GM12864 (cell line): Measurements from ENCODE around the gene SETD6.

Experiments
- DNase-seq: peaks from one replicate; pipeline ENCODE4 v3.0.0-alpha.2; 2011; ENCODE audit warnings: low read depth
- H3K4me3 ChIP-seq: 2 replicates; pipeline ENCODE4 v1.5.1; 2011; ENCODE audit warnings: mild to moderate bottlenecking, low read depth, low read length, control low read depth
- TF ChIP-seq, protein P1 (sequence below): IDR thresholded peaks from 2 replicates; pipeline ENCODE4 v1.5.1; 2011; ENCODE audit warnings: low read depth, mild to moderate bottlenecking, moderate library complexity, low read length, control low read depth, inconsistent platforms; ENCODE audit errors: missing control alignments

The SETD6 gene

DNA sequence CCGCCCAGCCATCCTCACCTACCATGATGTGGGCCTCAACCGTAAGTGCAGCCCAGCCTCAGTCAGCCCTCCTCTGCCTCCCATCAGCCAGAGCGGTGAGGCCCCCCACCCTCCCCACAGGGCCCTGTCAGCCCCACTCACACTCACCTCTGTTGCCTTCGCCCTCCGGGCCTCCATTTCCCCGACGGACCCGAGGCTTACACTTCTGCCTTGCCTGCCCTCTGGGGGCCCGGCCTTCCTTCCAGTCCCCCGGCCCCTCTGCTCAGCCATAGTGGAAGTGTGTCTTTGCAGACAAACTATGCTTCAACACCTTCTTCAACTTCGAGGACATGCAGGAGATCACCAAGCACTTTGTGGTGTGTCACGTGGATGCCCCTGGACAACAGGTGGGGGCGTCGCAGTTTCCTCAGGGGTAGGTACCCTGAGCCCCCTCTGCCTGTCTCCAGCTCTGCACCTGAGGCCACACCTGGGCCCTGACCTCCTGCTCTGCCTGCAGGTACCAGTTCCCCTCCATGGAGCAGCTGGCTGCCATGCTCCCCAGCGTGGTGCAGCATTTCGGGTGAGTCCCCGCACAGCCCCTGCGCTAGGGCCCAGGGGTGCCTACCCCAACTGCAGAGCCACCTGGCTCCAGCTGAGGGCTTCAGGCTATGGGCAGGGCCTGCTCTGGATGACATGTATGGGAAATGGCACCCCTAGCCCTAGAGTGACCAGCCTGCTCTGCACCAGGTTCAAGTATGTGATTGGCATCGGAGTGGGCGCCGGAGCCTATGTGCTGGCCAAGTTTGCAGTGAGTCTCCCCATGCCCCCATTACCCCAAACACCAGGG lies 11.2 kb upstream of the SETD6 start:
- TF ChIP-seq, protein P1, sequence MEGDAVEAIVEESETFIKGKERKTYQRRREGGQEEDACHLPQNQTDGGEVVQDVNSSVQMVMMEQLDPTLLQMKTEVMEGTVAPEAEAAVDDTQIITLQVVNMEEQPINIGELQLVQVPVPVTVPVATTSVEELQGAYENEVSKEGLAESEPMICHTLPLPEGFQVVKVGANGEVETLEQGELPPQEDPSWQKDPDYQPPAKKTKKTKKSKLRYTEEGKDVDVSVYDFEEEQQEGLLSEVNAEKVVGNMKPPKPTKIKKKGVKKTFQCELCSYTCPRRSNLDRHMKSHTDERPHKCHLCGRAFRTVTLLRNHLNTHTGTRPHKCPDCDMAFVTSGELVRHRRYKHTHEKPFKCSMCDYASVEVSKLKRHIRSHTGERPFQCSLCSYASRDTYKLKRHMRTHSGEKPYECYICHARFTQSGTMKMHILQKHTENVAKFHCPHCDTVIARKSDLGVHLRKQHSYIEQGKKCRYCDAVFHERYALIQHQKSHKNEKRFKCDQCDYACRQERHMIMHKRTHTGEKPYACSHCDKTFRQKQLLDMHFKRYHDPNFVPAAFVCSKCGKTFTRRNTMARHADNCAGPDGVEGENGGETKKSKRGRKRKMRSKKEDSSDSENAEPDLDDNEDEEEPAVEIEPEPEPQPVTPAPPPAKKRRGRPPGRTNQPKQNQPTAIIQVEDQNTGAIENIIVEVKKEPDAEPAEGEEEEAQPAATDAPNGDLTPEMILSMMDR: no peak
- no peak overlapping the region for H3K4me3 ChIP-seq
- no peak for DNase-seq

DNA sequence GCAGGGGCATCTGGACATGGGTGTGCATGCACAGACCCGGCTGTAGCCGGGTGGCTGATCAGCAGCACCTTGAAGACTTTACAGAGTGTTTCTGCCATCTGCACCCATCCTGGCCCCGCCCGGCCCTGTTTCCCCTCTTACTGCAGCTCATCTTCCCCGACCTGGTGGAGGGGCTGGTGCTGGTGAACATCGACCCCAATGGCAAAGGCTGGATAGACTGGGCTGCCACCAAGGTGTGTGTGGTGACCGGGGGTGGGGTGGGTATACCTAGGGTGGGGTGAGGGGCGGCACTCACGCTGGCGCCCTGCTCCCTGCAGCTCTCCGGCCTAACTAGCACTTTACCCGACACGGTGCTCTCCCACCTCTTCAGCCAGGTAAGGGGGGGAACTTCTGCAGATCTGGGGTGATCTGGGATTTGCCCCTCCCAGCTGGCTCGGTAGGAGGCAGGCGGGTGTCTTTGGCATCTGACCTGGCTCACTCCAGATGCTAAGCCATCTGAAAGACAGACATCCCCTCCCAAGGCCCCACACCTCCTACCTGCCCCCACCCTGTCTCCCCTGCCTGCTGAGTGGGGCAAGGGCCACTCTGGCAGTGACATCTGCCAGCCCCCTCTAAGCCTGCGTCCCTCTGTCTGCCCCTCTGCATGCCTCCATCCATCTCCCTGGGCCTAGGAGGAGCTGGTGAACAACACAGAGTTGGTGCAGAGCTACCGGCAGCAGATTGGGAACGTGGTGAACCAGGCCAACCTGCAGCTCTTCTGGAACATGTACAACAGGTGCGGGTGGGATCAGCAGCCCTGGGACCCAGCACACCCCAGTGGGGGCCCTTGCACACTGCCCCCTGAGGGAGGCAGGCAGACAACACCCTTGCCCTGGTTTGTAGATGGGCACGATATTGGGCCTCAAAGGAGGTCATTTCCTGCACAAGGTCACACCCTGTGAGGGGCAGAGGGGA lies 8.8 kb upstream of the SETD6 start:
- DNase-seq: no peak
- TF ChIP-seq, protein P1: no peak

DNA sequence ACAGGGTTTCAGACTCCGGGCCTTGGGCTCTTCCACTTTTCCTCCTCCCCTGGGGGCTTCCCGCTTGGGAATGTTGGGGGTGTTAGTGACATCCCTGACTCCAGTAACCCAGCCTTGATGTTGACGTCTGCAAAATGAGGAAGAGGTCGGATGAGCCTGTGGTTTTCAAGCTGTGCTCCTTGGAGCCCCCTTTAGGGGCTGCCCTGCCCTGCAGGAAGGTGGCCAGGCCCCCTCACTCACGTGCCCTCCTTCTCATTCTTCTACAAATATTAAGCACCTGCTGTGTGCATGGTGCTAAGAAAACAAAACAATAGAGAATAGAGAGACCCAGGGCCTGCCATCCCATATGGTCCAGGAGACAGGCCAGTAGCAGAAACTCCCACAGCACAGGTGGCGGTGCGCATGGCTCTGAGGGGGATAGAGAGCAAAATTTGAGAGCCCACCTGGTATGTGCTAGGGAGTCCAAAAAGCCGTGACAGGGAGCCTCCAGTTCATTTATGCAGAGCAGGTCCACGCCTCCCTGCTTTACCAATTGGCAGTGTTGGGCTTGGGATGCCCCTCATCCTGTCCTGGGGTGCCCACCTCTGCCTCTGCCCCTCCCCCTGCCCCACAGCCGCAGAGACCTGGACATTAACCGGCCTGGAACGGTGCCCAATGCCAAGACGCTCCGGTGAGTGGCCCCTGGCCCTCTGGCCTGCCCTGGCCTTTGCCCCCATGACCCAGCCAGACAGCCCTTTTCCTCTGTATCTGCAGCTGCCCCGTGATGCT lies 7.9 kb upstream of the SETD6 start:
- DNase-seq: no peak

More for the DNA sequence above, 8.8 kb upstream of the SETD6 start:
- no peak overlapping the region for H3K4me3 ChIP-seq

DNA sequence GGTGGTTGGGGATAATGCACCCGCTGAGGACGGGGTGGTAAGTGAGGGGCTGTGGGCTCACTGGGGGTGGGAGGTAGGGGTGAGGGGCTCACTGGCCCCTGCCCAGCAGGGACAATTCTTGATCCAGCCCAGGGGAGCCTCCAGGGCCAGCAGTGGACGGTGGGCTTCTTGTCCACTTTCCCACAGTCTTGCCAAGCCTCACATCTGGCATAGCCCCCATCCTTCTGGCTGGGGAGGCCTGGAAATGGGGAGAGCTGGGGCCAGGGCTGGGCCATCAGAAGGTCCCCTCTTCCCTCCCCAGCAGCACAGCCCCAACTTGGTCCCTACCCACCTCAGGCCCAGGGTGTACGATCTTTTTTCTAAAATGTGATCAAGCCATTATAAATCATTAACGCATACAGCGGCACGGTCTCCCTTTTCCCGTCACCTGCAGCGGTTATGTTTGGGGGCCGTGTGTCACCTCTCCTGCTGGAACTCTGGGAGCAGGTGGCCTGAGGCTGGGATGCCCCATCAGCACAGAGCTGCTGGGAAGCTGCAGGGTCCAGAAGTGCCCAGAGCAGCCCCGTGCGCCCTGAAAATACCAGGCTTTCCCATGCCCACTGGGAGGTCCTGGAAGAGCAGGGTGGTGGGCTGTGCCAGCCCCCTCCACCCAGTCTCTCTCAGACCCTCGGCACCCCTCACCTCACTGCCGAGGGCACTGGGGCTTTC lies 7.2 kb upstream of the SETD6 start:
- no peak for DNase-seq
- no peak overlapping the region for H3K4me3 ChIP-seq
- TF ChIP-seq, protein P1: no peak

More for the DNA sequence above, 7.9 kb upstream of the SETD6 start:
- H3K4me3 ChIP-seq: no peak overlapping the region
- TF ChIP-seq, protein P1: no peak

DNA sequence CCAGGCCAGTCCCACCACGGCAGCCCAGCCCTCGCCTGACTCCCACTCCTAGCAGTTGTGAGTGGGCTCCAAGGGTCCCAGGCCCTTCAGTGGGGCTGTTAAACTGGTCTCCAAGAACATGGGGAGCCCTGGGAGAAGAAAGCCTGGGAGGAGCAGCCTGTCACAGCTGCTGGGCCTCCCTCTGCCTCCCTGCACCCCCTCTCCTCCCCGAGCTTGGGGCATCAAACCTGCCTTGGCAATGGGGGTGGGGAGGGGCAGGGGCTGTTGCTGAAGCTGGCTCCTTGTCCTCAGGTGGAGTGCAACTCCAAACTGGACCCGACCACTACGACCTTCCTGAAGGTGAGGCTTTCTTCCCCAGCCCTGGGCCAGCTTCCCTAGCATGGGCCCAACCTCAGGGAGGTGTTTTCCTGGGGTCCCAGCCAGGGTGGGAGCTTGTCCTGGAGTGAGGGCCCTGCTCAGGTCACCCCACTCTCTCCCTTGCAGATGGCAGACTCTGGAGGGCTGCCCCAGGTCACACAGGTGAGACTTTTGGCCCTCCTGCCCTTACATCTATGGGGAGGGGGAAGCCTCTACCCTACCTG lies 6.6 kb upstream of the SETD6 start:
- TF ChIP-seq, protein P1: no peak
- no peak for DNase-seq
- no peak overlapping the region for H3K4me3 ChIP-seq
